GM08714 (cell line): ENCODE measurements around the gene DTL.

ENCODE experiments used
- H3K4me3 ChIP-seq: fragments of 200-500 bp; sonication (Bioruptor generic); 2 replicates; pipeline ENCODE4 v1.5.1; 2014; ENCODE audit warnings: mild to moderate bottlenecking, low read length, inconsistent platforms
- ZNF274 ChIP-seq: IDR thresholded peaks from 2 replicates; pipeline ENCODE4 v1.6.1; 2012; ENCODE audit warnings: mild to moderate bottlenecking, low read depth, low read length

The DTL gene

DNA sequence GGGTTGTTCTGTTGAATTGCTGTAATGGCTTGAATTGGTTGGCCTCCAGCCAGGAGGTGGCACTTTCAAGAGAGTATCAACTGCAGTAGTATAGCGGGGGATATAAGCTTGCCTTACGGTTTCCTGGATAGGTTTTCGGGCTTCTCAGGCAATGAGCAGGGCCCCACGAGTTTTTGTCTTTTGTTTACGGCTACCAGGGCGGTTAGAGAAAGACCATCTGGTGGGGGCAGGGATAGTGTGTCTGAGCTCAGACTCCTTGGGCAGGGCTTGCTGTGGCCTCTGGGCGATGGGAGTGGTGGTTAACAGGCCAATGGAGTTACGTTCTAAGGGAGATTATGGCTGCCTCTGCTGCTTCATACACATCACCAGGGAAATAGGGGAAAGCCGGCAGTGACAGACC is 62.8 kb downstream of the DTL start:
- no peak overlapping the region for H3K4me3 ChIP-seq
- TF ChIP-seq ZNF274 = no peak

DNA sequence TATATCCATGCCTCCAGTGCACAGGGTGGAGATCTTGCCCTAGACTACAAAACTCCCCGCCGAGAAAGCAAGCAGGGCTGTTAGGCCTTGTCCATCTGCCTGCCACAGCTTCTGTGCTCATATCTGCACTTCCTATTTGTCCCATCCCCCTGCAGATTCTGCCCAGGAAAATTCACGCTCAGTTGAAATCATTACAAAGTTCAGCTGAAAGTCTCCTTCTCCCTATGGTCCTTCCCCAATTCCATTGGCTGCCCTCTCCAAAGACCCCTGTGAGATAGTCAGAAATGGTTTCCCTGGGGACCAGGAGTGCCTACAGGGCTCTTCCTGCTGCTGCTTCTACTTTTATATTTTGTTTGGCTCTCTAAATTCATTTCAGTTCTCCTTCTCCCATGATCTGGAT is 63.2 kb downstream of the DTL start:
- H3K4me3 ChIP-seq = no peak overlapping the region
- TF ChIP-seq ZNF274 = no peak

DNA sequence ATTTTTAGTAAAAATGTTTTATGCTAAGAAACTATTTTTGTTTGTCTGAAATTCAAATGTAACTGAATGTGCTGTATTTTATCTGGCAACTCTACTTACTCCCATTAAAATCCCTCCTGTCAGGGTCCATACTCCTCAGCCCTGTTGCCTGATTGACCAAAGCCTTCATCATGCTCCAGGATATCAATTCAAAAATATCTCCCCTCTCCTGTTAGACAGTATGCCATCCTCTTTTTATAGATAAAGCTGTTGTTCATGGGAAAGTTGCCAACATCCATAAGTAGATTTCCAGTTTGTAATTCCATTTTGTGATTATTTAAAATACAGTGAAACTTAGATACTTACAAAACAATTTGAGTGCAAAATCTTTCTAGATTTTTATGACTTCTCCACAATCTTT is 65.7 kb downstream of the DTL start:
- no peak overlapping the region for H3K4me3 ChIP-seq
- TF ChIP-seq ZNF274 = no peak

DNA sequence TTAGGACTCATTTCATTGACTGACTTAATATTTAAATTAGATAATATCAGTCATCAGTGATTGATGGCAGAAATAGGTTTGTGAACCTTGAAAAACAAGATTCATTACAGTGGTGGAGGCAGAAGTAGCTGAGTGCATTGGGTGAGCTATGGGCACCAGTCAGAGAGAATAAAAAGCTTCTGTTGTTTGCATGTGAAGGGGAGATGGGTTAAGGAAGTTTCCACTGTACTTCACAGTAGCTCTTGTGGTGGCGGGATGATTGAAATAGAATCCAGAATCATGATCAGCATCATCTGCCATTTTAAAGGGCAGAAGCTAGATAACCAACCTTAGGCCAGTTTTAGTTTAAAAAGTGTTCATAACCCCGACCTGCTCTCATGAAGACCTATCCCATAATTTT is 66.2 kb downstream of the DTL start:
- no peak overlapping the region for H3K4me3 ChIP-seq
- TF ChIP-seq ZNF274 = no peak

DNA sequence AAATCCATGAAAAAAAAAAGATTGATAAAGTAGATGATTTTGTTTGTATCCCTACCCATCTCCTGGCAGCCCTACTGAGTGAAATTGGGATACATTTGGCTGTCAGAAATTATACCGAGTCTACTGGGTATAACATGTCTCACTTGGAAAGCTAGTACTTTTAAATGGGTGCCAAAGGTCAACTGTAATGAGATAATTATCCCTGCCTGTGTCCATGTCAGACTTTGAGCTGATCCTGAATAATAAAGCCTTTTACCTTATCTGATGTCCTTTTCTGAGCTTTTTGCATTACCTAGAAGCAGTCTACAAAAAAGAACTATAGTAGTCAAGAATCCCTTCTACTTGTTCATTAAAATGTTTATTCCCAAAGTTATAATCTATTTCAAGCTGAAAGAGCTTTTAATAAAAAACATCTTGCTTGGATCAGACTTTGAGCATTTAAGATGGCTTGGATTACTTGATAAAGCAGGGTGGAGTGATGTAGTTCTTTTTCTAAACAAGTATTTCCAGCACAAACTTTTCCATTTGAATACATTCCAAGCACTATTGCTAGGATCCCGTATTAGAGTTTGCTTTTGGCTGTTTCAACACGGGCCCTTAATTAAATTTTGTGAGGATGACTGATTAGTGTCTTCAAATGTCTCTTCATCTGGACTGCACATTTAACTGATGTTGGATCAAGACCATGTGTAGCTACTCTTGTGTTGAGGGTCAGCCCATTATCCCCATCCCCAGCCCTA is 69.2 kb downstream of the DTL start:
- TF ChIP-seq ZNF274 = no peak
- H3K4me3 ChIP-seq = no peak overlapping the region

DNA sequence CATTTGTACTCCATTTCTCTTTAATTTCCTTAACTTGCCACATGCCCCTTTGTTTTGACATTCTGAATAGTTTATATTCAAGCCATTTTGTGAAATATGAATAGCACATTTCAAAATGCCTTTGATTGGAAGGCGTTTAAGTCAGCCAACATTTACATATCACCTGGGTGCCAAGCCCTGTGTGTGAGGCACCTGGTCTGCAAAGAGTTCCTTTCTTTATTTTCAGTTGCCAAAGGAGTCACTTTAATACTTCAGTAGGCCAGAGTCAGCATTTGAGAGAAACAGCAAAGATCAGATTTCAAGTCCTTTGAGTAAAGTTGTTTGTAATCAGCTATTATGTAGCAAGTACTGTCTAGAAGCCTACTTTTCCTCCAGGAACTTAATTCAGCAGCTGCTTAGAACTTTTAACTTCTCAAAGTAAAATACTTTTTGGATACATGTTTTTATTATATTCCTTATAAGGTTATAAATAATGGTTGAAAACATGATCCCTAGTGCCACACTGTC is 70.8 kb downstream of the DTL start:
- TF ChIP-seq ZNF274 = no peak
- no peak overlapping the region for H3K4me3 ChIP-seq

DNA sequence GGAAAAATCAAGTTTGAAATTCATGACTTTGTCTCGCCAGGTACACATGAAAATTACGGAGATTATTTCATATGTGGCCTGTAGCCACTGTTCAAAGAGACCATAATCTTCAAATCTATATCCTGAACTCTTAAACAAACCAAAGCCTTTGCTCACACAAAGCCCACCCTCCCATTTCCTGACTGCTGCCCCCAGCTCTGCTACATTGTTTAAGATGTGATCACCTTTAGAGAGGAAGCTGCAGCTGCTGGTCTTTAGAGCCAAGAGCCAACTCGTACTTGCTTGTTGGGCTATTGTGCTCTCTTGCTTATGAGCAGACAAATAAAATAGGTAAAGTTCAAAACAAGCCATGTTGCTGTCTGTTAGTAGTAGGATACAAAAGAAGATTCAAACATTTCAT is 71.9 kb downstream of the DTL start:
- no peak for TF ChIP-seq ZNF274

DNA sequence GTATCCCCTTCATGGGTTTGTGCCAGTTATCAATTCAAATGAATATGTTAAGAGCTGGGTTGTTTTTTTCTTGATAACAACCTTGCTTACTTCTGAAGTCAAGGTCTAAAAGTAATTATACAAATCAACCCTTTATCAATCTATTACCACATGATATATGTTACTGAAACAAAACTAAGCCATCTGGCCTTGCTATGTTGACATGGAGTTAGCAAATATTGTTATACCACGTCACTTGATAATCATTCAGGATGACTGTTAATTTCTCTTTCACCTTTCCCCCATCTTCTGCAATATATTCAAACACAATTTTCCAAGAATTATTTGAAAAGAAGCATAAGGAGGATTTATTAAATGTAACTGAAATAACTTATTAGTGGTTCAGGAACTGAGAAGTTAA is 72.6 kb downstream of the DTL start:
- no peak for TF ChIP-seq ZNF274
- H3K4me3 ChIP-seq = no peak overlapping the region

More for the DNA sequence above, 71.9 kb downstream of the DTL start:
- H3K4me3 ChIP-seq = no peak overlapping the region

DNA sequence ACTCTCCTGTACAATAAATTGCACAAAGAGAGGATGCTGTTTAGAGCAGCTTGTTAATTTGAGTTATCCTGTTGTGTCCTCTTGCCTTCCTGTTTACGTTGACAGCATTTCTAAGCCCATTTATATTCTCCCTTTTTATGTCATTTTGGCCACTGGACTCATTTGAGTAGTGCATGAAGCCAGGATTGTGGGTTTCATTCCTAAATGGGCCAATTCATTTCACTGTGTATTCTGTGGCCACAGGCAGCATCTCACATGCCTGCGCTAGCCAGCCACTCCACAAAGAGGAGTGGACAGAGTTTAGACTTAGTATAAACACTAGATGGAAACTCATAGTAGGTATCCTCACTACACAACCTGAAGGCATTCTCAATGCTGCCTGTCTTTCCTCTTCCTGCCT is 73.4 kb downstream of the DTL start:
- H3K4me3 ChIP-seq = no peak overlapping the region
- no peak for TF ChIP-seq ZNF274

DNA sequence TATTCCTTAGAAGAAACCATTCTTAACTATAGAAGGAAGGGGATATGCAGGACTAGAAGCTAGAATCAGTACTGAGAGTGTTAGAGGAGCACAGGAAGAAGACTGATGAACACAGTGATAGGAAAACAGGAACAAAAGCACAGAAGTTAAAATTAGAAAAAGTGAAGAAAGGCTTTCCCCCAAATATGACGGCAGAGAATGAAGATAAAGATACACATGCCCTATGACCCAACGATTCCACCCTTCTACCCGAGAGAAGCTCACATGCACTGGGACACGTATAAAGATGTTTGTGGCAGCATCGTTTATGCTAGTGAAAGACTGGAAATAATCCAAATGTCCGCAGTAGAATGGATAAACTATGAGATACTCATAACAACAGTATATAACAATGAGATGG is 74.2 kb downstream of the DTL start:
- H3K4me3 ChIP-seq = no peak overlapping the region
- TF ChIP-seq ZNF274 = no peak

DNA sequence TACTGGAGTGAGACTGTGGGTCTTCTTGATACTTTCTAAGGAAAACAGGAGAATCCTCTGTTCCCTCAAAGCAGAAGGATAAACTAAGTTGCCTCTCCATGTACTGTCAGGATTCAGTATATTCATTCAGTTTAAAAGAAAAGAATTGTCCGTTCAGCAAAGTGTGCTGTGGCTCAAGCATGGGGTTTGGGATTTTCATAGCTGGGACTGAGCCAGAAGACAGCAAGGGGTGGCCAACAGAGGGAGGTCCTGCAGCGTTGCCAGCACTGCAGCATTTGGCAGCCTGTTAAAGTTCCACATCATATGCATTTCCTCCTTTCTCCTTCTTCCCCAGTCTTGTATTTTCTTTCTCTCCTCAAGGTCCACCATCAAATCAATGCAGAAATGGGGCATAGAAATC is 75.1 kb downstream of the DTL start:
- H3K4me3 ChIP-seq = no peak overlapping the region
- no peak for TF ChIP-seq ZNF274

DNA sequence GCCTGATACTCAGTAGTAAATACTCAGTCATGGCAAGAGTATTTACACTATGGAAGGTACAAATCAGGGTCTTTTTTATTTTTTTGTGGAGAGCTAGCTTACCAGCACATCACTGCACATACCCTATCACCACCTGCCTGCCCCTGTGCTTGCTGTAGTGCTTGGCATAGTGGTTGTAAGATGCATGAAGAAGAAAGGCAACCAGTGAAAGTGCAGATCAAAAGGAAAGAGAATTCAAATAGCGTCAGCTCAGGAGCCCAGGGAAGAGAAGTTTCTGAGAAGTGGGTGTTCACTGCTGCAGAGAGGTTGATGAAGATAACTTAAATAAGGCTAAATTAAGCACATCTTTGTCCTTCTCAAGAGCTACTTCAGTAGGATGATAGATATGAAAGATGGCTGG is 76.0 kb downstream of the DTL start:
- no peak for TF ChIP-seq ZNF274
- H3K4me3 ChIP-seq = no peak overlapping the region

DNA sequence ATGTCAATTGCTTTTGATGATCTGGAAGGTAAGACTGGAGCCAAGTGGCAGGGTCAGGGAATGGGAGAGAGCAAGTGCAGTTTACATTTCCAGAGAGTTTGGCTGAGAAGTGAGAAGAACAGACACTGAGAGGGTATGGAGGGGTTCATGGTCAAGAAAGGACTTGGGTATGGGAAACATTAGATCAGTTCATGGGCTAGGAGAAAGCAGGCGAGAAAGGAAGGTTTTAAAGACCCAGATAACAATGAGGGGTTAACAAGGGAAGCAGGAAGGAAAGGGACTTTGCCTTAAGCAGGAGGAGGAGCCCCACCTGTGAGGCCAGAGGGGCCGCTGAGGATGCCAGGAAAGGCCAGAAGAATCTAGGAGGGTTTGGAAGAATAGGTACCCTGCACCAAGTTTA is 78.2 kb downstream of the DTL start:
- H3K4me3 ChIP-seq = no peak overlapping the region
- TF ChIP-seq ZNF274 = no peak

DNA sequence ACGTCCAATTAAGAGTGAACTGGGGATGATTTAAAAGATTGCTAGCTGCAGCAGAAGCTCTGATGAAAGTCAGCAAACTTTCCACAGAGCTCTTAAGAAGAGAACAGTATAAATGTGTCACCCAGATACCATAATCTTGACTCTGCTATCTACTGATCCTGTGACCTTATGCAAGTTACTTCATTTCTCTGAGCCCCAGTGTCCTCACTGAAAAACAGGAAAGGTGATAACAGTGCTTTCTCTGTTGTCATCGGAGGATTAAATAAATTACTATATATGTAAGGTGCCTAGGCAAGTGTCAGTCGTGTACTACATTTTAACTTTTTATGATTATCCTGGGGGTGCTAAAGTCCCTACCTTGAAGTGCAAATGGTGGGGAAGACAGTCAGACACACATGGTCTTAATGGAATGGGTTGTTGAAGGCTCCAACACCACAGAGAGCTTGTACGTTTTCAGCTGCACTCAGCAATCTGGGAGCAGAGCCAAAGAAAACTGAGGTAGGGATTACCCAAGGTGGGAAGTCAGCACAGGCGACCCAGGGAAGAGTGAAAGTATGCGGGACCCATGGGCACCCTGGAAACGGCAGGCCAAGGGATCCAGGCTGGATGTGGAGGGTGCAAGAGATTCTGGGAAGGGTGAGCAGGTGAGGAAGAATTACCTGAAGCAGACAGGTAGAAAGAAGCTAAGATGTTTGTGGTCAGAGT is 82.8 kb downstream of the DTL start:
- H3K4me3 ChIP-seq = no peak overlapping the region
- no peak for TF ChIP-seq ZNF274

DNA sequence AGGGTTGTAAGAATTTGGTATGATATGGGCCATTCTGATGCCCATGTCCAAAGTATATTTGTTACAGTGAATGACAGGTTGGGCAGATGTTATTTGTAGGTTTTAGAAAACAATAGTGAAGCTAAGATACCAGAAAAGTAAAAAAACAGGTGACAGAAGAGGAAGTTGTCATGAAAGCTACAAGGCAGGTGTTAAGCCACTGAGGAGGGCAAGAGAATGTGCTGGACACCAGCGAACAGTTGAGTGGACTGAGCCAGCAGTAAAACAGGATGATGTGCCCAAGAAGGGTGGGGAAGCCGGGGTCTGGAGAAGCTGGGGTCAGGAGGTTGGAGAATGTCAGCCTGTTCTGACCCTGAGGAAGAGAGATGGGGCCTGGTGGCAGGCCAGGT is 83.3 kb downstream of the DTL start:
- no peak overlapping the region for H3K4me3 ChIP-seq
- no peak for TF ChIP-seq ZNF274
